Measurements from ENCODE around the gene MED16.
"Not testable (repeated sequence)": the region's sequence is repeated elsewhere in the genome, so short reads cannot be mapped to it uniquely, and the experiment has no call there.

Gene MED16

DNA sequence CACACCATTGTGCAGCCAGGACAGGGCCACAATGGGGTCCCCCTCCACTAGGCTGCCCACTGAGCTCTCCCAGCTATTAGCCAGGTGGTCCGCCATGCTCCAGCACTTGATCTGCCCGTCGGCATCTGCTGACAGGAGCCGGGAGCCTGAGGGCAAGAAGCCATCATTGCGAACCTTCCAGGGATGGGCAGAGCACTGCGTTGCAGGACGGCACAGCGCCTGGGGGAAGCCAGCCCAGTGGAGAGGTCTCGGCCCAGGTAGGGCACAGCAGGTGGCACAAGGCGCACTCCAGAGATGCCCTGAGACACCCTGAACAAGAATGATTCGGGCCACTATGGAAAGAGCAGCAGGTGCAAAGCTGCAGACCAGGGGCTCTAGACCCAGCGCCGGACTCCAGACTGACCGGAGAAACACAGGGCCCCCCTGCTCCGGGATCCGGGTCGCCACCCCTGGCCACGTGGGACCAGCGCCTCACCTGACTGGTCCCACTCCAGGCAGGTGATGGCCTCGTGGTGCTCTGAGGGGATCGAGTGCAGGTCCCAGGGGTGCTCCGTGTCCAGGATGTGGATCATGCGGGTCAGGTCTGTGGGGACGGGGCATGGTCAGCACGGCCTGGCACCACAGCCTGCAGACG, 3.2 kb downstream of the MED16 start:
- no peak for DNase-seq (ENCODE audit: low read depth in 2 of 2)

DNA sequence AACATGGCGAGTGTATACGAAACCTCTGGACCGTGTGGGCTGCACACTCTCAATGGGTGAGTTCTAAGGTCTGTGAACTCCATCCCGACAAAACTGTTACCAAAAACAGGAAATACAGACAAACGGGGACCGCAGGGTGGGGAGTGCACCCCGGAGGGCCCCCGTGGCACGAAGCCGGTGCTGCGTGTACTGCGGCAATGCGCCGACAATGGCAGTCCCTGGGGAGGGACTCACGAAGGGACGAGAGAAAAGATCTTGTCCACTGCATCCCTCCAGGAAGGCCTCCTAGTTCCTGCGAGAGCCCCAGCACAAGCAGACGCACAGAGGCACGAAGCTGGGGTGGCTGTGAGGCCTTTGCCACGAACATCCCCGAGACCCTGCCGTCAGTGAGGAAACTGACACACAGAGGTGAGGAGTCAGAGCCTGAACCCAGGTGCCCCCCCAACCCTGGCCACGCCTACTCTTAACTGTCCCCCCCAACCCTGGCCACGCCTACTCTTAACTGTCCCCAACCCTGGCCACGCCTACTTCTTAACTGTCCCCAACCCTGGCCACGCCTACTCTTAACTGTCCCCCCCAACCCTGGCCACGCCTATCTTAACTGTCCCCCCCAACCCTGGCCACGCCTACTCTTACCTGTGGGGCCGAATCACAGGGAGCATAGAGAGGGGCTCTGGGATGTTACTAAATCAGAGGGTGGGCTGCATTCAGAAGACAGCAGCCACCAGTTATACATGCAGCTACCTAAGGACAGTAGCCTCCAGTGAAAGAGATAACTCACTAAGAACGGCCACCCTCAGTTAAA, 4.2 kb downstream of the MED16 start:
- no peak for DNase-seq (ENCODE audit: low read depth in 2 of 2)

- no peak for DNase-seq (ENCODE audit: low read depth in 2 of 2)
These were observed 5.4 kb downstream of the MED16 start for GRCh38 chr19:887599-887998.

DNA sequence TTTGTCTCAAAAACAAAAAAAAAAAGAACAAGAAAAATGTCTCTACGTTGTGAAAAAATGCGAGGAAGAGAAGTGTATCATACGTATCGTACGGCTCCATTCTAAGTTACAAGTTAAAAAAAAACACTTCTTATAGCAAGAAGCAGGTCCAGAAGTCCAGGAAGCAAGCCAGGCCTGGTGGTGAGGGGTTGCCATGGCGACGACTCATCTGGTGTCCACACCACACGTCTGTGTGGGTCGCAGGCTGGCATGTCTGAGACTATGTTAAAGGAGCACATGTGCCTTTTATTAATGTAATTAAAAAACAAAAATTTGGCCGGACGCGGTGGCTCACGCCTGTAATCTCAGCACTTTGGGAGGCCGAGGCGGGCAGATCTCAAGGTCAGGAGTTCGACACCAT, 5.9 kb downstream of the MED16 start:
- no peak for DNase-seq (ENCODE audit: low read depth in 2 of 2)

- DNase-seq (ENCODE audit: low read depth in 2 of 2): no peak
These were observed 7.3 kb downstream of the MED16 start for GRCh38 chr19:885536-886224.

DNA sequence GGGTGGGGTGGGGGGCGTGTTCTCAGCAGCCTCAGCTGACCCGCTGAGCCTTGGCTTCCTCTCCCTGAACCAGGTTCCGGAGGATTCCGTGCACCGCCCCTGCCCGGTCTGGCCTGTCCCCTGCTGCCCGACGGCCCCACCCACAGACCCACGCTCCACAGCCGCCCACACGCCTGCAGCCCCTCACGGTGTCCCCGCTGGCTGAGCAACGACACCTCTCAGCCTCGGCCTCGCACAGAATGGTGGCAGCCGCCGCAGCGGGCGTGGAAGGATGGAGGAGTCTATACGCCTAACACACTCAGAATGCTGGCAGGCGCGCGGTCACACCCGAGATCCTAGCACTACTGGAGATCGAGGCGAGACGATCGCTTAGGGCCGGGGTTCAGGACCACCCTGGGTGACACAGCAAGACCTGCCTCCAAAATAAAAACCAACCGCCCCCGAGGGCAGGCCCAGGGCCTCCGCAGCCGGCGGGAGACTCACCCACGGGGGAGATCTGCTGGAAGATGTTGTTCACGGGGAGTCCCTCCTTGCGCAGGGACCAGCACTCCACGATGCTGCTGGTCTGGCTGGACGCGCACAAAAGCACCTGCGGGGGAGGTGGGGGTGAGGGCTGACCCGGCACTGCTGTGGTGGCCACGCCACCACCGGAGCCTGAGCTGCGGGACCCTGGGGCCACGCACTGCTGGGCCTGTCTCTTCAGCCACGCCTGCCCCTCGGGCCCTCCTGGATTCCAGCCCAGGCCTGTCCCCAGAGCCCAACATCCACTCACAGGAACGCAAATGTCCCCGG, 8.4 kb downstream of the MED16 start:
- DNase-seq (ENCODE audit: low read depth in 2 of 2): no peak

- DNase-seq (ENCODE audit: low read depth in 2 of 2): no peak
These were observed 9.3 kb downstream of the MED16 start for GRCh38 chr19:883661-884211.

DNA sequence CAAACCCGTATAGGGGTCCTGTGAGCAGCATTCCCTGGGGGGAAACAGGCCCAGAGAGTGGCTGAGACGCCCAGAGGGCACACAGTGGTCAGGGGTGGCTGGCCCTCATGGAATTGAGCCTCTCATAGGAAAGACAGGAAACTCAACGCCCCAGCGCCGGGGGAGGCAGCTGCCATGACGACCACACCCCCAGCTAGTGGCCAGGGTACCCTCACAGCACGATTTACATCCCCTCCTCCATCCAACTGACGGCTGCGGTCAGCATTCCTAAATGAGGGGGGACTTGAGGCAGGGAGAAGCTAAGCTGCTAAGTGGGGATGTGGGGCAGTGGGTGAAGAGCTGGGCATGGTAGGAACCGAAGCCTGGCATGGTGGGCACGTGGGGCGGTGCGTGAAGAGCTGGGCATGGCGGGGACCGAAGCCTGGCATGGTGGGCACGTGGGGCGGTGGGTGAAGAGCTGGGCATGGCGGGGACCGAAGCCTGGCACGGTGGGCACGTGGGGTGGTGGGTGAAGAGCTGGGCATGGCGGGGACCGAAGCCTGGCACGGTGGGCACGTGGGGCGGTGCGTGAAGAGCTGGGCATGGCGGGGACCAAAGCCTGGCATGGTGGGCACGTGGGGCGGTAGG, 10.0 kb downstream of the MED16 start:
- no peak for DNase-seq (ENCODE audit: low read depth in 2 of 2)

DNA sequence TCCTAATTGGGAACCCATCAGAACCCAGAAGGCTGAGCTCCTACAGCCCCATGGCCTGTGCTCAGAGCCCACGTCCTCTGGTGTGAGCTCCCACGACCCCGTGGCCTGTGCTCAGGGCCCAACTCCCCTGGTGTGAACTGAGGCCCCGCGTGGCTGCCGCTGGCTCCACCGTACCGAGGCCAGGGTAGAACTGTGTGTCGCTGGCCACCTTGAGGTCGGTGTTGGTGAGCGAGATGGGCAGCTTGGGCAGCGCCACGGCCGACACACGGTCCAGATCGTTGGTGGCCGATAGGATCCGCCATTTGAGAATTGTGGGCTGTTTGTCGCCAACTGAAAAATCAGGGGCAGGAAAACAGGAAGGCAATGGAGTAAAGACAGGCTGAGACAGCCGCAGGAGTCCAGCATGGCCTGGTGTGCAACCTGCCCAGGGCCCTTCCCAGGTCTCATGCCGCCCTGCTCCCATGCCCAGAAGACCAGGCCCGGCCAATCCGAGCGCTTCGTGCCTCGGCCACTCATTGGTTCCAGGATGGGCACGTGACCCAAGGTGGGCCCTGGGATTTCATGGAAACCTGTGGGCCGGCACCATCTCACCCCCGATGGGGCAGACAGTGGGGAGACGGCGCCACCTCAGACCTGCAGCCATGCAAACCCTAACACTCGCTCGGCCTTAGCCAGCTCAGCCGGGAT, 11.5 kb downstream of the MED16 start:
- DNase-seq (ENCODE audit: low read depth in 2 of 2): no peak

- no peak for DNase-seq (ENCODE audit: low read depth in 2 of 2)
These were observed 13.1 kb downstream of the MED16 start for GRCh38 chr19:879711-880438.

DNA sequence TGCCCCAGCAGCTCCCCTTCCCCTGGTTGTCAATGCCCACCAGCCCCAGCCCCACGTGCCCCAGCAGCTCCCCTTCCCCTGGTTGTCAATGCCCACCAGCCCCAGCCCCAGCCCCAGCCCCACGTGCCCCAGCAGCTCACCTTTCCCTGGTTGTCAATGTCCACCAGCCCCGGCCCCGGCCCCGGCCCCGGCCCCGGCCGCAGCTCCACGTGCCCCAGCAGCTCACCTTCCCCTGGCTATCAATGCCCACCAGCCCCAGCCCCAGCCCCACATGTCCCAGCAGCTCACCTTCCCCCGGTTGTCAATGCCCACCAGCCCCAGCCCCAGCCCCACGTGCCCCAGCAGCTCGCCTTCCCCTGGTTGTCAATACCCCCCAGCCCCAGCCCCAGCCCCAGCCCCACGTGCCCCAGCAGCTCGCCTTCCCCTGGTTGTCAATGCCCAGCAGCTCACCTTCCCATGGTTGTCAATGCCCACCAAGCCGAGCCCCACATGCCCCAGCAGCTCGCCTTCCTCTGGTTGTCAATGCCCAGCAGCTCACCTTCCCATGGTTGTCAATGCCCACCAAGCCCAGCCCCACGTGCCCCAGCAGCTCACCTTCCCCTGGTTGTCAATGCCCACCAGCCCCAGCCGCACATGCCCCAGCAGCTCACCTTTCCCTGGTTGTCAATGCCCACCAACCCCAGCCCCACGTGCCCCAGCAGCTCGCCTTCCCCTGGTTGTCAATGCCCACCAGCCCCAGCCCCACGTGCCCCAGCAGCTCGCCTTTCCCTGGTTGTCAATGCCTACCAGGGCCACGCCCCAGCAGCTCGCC, 14.0 kb downstream of the MED16 start:
- not testable (repeated sequence) for DNase-seq (ENCODE audit: low read depth in 2 of 2)

- not testable (repeated sequence) for DNase-seq (ENCODE audit: low read depth in 2 of 2)
These were observed 14.9 kb downstream of the MED16 start for GRCh38 chr19:877992-878660.

DNA sequence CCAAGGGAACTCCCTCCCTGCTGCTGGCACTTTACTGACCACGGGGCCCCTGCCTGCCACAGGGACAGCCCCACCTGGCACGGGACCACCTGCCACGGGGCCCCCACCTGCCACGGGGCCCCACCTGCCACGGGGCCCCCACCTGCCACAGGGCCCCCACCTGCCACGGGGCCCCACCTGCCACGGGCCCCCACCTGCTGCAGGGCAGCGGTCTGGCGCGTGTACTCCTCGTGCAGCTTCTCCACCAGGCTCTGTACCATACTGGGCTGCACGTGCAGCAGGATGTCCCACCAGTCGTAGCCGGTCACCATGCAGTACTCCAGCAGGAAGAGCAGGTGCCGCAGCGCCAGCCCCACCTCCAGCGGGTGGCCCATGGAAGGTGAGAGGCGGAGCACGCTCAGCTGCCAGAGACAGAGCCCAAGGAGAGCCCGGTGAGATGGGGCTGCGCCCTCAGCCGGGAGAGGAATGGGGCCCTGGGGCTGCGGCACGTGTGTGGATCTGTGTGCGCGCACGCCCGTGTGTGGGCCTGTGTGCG, 16.1 kb downstream of the MED16 start:
- no peak for DNase-seq (ENCODE audit: low read depth in 2 of 2)

DNA sequence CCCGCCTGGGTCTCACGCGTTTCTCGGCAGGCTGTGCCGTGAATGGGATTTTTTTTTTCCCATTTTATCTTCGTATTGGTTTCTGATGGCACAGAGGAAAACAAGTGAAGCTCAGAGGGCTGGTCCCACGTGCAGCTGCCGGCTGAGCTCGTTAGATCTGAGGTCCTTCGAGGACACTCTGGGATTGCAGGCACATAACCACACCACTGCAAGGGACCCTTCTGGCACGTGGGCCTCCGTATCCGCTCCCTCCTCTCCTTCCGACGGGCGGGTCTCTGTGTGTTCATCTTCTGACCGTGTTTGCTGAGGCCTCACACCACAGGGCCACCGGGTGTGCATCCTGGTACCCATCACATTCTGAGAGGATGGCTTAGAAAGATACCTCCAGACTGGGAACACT, 16.9 kb downstream of the MED16 start:
- no peak for DNase-seq (ENCODE audit: low read depth in 2 of 2)

DNA sequence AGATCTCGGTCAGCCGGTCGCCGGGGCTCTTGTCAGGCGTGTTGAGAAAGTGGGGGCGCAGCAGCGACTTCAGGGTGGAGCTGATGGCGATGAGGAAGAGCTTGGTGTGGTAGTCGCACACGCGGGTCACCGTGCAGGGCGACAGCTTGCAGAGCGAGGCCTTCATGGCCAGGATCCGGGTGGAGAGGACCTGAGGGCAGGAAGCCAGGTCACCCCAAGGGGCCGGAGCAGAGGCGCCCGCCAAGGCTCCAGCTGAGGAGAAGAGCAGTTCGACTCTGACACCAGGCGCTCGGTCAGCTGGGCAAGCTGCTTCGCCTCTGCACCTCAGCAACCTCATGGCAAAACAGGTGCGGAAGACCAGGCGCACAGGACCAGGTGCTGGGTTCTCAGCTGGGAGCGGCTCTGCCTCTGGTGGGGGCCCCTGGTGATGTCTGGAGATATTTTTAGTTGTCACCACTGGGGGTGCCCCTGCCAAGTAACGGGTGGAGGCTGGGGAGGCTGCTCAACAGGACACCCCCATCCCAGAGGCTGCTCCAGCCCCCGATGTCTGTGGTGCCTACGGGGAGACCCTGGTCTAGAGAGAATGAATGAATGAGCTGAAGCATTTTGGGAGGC, 17.6 kb downstream of the MED16 start:
- no peak for DNase-seq (ENCODE audit: low read depth in 2 of 2)

GRCh38 chr19:873561-874041, 19.4 kb downstream of the MED16 start:
- no peak for DNase-seq (ENCODE audit: low read depth in 2 of 2)

DNA sequence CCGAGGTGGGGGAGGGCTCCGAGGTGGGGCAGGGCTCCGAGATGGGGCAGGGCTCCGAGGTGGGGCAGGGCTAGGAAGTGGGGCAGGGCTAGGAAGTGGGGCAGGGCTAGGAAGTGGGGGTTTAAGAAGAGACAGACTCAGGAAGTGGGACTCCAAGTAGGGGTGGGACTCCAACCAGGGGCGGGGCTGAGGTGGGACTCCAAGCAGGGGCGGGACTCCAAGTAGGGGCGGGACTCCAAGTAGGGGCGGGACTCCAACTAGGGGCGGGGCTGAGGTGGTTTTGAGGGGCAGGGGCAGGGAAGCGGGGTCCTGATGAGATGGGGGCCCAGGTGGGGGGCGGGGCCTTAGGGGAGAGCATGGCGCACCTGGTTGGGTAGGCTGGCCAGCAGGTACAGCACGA, 19.9 kb downstream of the MED16 start:
- DNase-seq (ENCODE audit: low read depth in 2 of 2): peak in 1 of 2 experiments; percentile 43
